Measurements from ENCODE around the gene CNOT9.
A peak's percentile ranks its signal among the peaks of the same experiment; 100 is the strongest.

- no peak for TF ChIP-seq NR1H2 (CRISPR knock-in tag; IDR thresholded peaks at IDR 0.05; ENCODE audit: borderline replicate concordance, low read depth)
- TF ChIP-seq MAFK (conservative IDR thresholded peaks at IDR 0.05 in 1 of 2, IDR thresholded peaks at IDR 0.05 in 1 of 2; ENCODE audit: low read length in 2 of 2), result no peak
- TF ChIP-seq YY1 (IDR thresholded peaks at IDR 0.05; ENCODE audit: insufficient read depth, insufficient replicate concordance, low read depth, low read length), result no peak
- peak; percentile 44 for TF ChIP-seq CTCF (CRISPR knock-in tag; IDR thresholded peaks at IDR 0.05)
- TF ChIP-seq TCF7L2 (IDR thresholded peaks at IDR 0.05; ENCODE audit: low read depth, low read length), result no peak
- no peak for TF ChIP-seq ZNF292 (CRISPR knock-in tag; IDR thresholded peaks at IDR 0.05; ENCODE audit: borderline replicate concordance, low read depth)
- no peak for TF ChIP-seq USF2 (IDR thresholded peaks at IDR 0.05; ENCODE audit: low read depth, low read length)
- no peak for TF ChIP-seq USF2 (CRISPR knock-in tag; IDR thresholded peaks at IDR 0.05; ENCODE audit: borderline replicate concordance)
- TF ChIP-seq FOSL2 (CRISPR knock-in tag; IDR thresholded peaks at IDR 0.05), result no peak
- TF ChIP-seq SP2 (CRISPR knock-in tag; IDR thresholded peaks at IDR 0.05), result no peak
- TF ChIP-seq TCF7 (IDR thresholded peaks at IDR 0.05; ENCODE audit: low read depth), result no peak
- no peak for TF ChIP-seq SNRNP70 (IDR thresholded peaks at IDR 0.05; ENCODE audit: low read depth, low read length)
- TF ChIP-seq RNF2 (conservative IDR thresholded peaks at IDR 0.05; ENCODE audit: low read depth), result no peak
- TF ChIP-seq MLX (CRISPR knock-in tag; IDR thresholded peaks at IDR 0.05), result no peak
Observed at GRCh38 chr2:218618102-218618860, 49.6 kb downstream of the CNOT9 start.

Data from HepG2 (cell line).